DOHH2 (cell line): ENCODE measurements around the gene LILRB5.
"Not testable (repeated sequence)": the region's sequence is repeated elsewhere in the genome, so short reads cannot be mapped to it uniquely, and the experiment has no call there.

ENCODE experiments used
- H3F3A ChIP-seq: fragments of 200-600 bp; sonication (generic), shearing (Covaris generic); 2 replicates; pipeline ENCODE4 v1.6.0; 2016; ENCODE audit warnings: antibody characterized with exemption, mild to moderate bottlenecking; ENCODE audit not compliant: control insufficient read depth, insufficient read depth
- H3K27ac ChIP-seq: fragments of 200-600 bp; sonication (generic); 2 replicates; pipeline ENCODE4 v1.5.1; 2014; ENCODE audit warnings: low read depth, mild to moderate bottlenecking, low read length, moderate library complexity
- H3K27me3 ChIP-seq: fragments of 200-600 bp; sonication (generic); 2 replicates; pipeline ENCODE4 v1.6.1; 2014; ENCODE audit warnings: mild to moderate bottlenecking, low read length, mixed read lengths; ENCODE audit not compliant: control insufficient read depth
- H3K36me3 ChIP-seq: fragments of 200-600 bp; sonication (generic); 2 replicates; pipeline ENCODE4 v1.6.1; 2014; ENCODE audit warnings: mild to moderate bottlenecking, low read length, moderate library complexity, mixed read lengths; ENCODE audit not compliant: control insufficient read depth
- H3K4me1 ChIP-seq: fragments of 200-600 bp; sonication (generic); 2 replicates; pipeline ENCODE4 v1.6.1; 2014; ENCODE audit warnings: mild to moderate bottlenecking, low read length, mixed read lengths; ENCODE audit not compliant: control insufficient read depth
- H3K4me2 ChIP-seq: fragments of 200-600 bp; sonication (generic); 2 replicates; pipeline ENCODE4 v1.6.0; 2014; ENCODE audit warnings: mild to moderate bottlenecking, low read length, moderate library complexity
- H3K4me3 ChIP-seq: fragments of 200-600 bp; sonication (generic); 2 replicates; pipeline ENCODE4 v1.5.1; 2014; ENCODE audit warnings: mild to moderate bottlenecking, low read length, mixed read lengths
- H3K79me2 ChIP-seq: fragments of 200-600 bp; sonication (generic); 2 replicates; pipeline ENCODE4 v1.6.1; 2014; ENCODE audit warnings: mild to moderate bottlenecking, low read length, mixed read lengths; ENCODE audit not compliant: control insufficient read depth
- H3K9me2 ChIP-seq: fragments of 200-600 bp; sonication (generic); replicated peaks from 2 replicates; pipeline ENCODE4 v1.6.1; 2014; ENCODE audit warnings: mild to moderate bottlenecking, low read length, mixed read lengths; ENCODE audit not compliant: control insufficient read depth
- H3K9me3 ChIP-seq: fragments of 200-600 bp; sonication (generic); 2 replicates; pipeline ENCODE4 v1.6.1; 2014; ENCODE audit warnings: antibody characterized with exemption, low read length, mixed read lengths; ENCODE audit not compliant: control insufficient read depth, insufficient read depth
- H4K20me1 ChIP-seq: fragments of 200-600 bp; sonication (generic); 2 replicates; pipeline ENCODE4 v1.6.0; 2014; ENCODE audit warnings: low read depth, mild to moderate bottlenecking, antibody characterized with exemption, low read length, moderate library complexity; ENCODE audit not compliant: control insufficient read depth, insufficient read depth
- CTCF ChIP-seq: fragments of 200-600 bp; sonication (generic); IDR thresholded peaks from one replicate; pipeline ENCODE4 v1.5.1; 2014; ENCODE audit warnings: antibody characterized with exemption, mild to moderate bottlenecking, low read depth, low read length; ENCODE audit not compliant: poor library complexity, severe bottlenecking
- EZH2phosphoT487 ChIP-seq: fragments of 200-600 bp; sonication (generic); IDR thresholded peaks from 2 replicates; pipeline ENCODE4 v1.6.1; 2017; ENCODE audit warnings: borderline replicate concordance, mild to moderate bottlenecking, antibody characterized with exemption, low read length, moderate library complexity, mixed read lengths

Gene LILRB5

GRCh38 chr19:54279406-54279962, 22.4 kb upstream of the LILRB5 start:
- Histone ChIP-seq H3K27me3 (no peaks in the 10 kb centered on the region), H3K9me3 (no peaks in the 10 kb centered on the region), H4K20me1 (no peaks in the 10 kb centered on the region), H3K27ac (no peak overlapping the region), H3K36me3 (no peaks in the 10 kb centered on the region), H3K4me3 (no peak overlapping the region), H3K4me2 (no peak overlapping the region), H3K79me2 (no peaks in the 10 kb centered on the region), H3K4me1 (peaks cover 48% of the 10 kb centered on the region), H3F3A (peaks cover 7% of the 10 kb centered on the region; the same call in 1 of the 2 replicates), H3K9me2 (no peaks in the 10 kb centered on the region)
- no peak for TF ChIP-seq EZH2phosphoT487
- TF ChIP-seq CTCF = no peak

GRCh38 chr19:54278571-54279195, 21.6 kb upstream of the LILRB5 start:
- H3K9me2 ChIP-seq, H3K27me3 ChIP-seq, H3K4me3 ChIP-seq, H3K27ac ChIP-seq, H3K79me2 ChIP-seq, H4K20me1 ChIP-seq, H3K9me3 ChIP-seq, H3F3A ChIP-seq, H3K36me3 ChIP-seq, H3K4me2 ChIP-seq: not testable (repeated sequence)
- peaks cover 40% of the 10 kb centered on the region for H3K4me1 ChIP-seq

GRCh38 chr19:54278056-54278455, 21.0 kb upstream of the LILRB5 start:
- not testable (repeated sequence) for H3K36me3 ChIP-seq, H4K20me1 ChIP-seq, H3K27me3 ChIP-seq, H3K27ac ChIP-seq, H3K9me3 ChIP-seq, H3F3A ChIP-seq, H3K9me2 ChIP-seq, H3K79me2 ChIP-seq, H3K4me2 ChIP-seq, H3K4me3 ChIP-seq
- H3K4me1 ChIP-seq = peaks cover 34% of the 10 kb centered on the region

GRCh38 chr19:54277111-54277615, 20.1 kb upstream of the LILRB5 start:
- H3K27ac ChIP-seq, H3K9me3 ChIP-seq, H3K36me3 ChIP-seq, H3K79me2 ChIP-seq, H3K9me2 ChIP-seq, H3K4me3 ChIP-seq, H3K27me3 ChIP-seq, H3F3A ChIP-seq, H3K4me2 ChIP-seq, H4K20me1 ChIP-seq: not testable (repeated sequence)
- peaks cover 25% of the 10 kb centered on the region for H3K4me1 ChIP-seq

GRCh38 chr19:54275951-54276350, 18.9 kb upstream of the LILRB5 start:
- no peaks in the 10 kb centered on the region for H3K9me2 ChIP-seq
- TF ChIP-seq EZH2phosphoT487 = no peak
- TF ChIP-seq CTCF = no peak
- H3K79me2 ChIP-seq = no peaks in the 10 kb centered on the region
- no peaks in the 10 kb centered on the region for H3K36me3 ChIP-seq
- peaks cover 7% of the 10 kb centered on the region; the same call in 1 of the 2 replicates for H3K27me3 ChIP-seq
- no peaks in the 10 kb centered on the region for H3K9me3 ChIP-seq
- H3K27ac ChIP-seq = no peak overlapping the region
- H3K4me1 ChIP-seq = peaks cover 13% of the 10 kb centered on the region
- H3K4me3 ChIP-seq = no peak overlapping the region
- H3K4me2 ChIP-seq = no peak overlapping the region
- H3F3A ChIP-seq = no peaks in the 10 kb centered on the region
- no peaks in the 10 kb centered on the region for H4K20me1 ChIP-seq

GRCh38 chr19:54274516-54274915, 17.4 kb upstream of the LILRB5 start:
- H3K4me2 ChIP-seq, H3K36me3 ChIP-seq, H3K4me1 ChIP-seq, H3K9me2 ChIP-seq, H3K27ac ChIP-seq, H3K9me3 ChIP-seq, H4K20me1 ChIP-seq, H3K79me2 ChIP-seq, H3K4me3 ChIP-seq, H3F3A ChIP-seq: not testable (repeated sequence)
- peaks cover 16% of the 10 kb centered on the region for H3K27me3 ChIP-seq
